Tracheal epithelial cell (primary cell): ENCODE data around the gene HYCC2. TPM values are rescaled to one million over a fixed set of nuclear protein-coding genes. Genes with fewer than 3 reads are reported as not detected.

Experiments
- total RNA-seq: library from RNA; depleted of rRNA; stranded (reverse); fragments of >200 nt; gene quantifications from 2 replicates; pipeline ENCODE4 v1.2.1, GENCODE V29; 2014

HYCC2 gene
- total RNA-seq: 5.8 and 8.4 TPM in 2 replicates

DNA sequence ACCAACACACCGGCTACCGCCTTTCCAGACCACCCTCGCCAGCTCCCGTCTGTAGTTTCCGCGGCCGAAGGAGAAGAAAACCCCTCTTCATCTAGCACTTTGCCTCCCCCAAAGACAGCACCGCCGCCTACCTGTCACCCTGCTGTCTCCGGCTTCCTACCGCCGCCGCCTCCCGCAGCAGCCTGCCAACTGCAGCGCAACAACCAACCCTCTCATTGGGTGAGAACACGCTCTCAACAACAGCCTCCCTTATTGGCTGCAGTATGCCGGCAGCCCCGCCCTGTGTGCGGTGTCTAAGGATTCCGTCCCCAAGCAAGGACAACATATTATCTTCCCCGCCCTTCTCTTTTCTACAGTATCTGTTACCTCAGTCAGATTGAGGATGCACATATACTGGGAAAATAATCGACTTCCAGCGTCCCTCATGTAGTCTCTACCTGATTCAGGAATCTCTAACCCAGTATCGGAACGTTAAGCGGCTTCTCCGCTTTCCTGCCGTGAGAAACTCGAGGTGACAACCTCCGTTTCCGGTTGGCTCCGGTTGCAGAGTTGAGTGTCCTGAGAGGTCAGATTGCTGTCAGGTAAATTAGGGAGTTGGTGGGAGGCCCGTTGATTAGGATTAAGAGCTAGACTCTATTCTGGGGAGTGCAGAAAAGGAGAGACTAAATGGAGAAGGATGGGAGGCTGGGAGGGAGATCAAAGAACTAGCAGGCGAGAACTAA lies at the start of gene HYCC2, which contains the start of gene NDUFB3:
Gene HYCC2, minus strand, starts transcription at position 193 of the 722 bp plus-strand sequence. CDS start 47,662 bp downstream, outside the sequence.
Gene NDUFB3, plus strand, starts transcription at position 523 of the 722 bp plus-strand sequence. CDS start 6,882 bp downstream, outside the sequence.

DNA sequence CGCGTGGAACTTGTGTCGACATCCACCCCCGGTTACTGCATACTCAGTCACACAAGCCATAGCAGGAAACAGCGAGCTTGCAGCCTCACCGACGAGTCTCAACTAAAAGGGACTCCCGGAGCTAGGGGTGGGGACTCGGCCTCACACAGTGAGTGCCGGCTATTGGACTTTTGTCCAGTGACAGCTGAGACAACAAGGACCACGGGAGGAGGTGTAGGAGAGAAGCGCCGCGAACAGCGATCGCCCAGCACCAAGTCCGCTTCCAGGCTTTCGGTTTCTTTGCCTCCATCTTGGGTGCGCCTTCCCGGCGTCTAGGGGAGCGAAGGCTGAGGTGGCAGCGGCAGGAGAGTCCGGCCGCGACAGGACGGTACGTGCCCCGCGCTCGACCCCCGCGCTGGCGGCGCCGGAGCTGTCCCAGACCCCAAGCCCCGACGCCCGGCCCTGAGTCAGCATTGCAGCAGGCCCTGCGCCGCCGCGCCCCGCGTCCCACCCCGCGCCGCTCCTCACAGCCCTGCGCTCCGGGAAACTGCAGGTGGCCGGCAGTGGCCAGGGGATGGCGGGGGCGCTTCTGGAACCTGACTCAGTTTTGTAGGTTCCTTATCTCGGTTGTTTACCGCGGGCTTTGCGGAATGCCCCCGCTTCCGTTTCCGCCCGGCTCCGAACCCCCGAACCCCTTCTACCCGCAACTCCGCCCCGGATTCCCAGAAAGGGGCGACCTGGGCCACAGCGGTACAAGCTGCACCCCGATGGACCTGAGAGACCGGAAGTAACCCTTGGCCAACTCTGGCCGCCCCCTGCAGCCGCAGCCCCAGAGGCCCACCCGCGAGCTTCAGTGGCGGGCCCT lies 44.9 kb upstream of the HYCC2 start, which contains the start of gene CFLAR:
Gene CFLAR, plus strand, starts transcription at position 50 of the 844 bp plus-strand sequence. CDS start 13,702 bp downstream, outside the sequence.

Other genes with a start within 250 kb of the HYCC2 start
- 78.8 and 89.5 TPM in 2 replicates for gene CLK1, start 207.0 kb downstream of the HYCC2 start, total RNA-seq
- gene PPIL3, start 182.6 kb downstream of the HYCC2 start, total RNA-seq: 24.1 and 38.4 TPM in 2 replicates
- gene NIF3L1, start 182.3 kb downstream of the HYCC2 start, total RNA-seq: 23.4 and 27.7 TPM in 2 replicates
- gene ORC2, start 108.0 kb downstream of the HYCC2 start, total RNA-seq: 12.8 and 17.7 TPM in 2 replicates
- gene NDUFB3, start 330 bp upstream of the HYCC2 start, total RNA-seq: 54.2 and 66.3 TPM in 2 replicates
- 92.3 and 155 TPM in 2 replicates for gene CFLAR, start 44.5 kb upstream of the HYCC2 start, total RNA-seq
- gene CASP10, start 111.5 kb upstream of the HYCC2 start, total RNA-seq: 4.9 and 7.5 TPM in 2 replicates
- gene CASP8, start 188.9 kb upstream of the HYCC2 start, total RNA-seq: 30.6 and 35.6 TPM in 2 replicates